ENCODE measurements around the gene SOCS1. TPM values are rescaled to one million over a fixed set of nuclear protein-coding genes. Genes with fewer than 3 reads are reported as not detected.

Gene SOCS1
- total and polyA plus RNA-seq, 9 of the 15 experiments (the other 6 are each of a cell fraction or from before 2014, with no cell fraction given): 0.04 to 7.5 (median 2.3) TPM

GRCh38 chr16:11259655-11260595, 3.9 kb upstream of the SOCS1 start (continued):
- no peak for TF ChIP-seq THAP7 (CRISPR knock-in tag; IDR thresholded peaks at IDR 0.05)
- no peak for TF ChIP-seq ZNF121 (CRISPR knock-in tag; conservative IDR thresholded peaks at IDR 0.05)
- TF ChIP-seq MEF2A (IDR thresholded peaks at IDR 0.05; ENCODE audit: control insufficient read depth, low read depth, low read length): no peak
- peak; percentile 69; the same call in 1 of the 2 replicates for TF ChIP-seq SMARCA5 (IDR thresholded peaks at IDR 0.05)
- no peak for TF ChIP-seq CCAR2 (IDR thresholded peaks at IDR 0.05; ENCODE audit: low read depth, low read length)
- TF ChIP-seq ZHX1 (conservative IDR thresholded peaks at IDR 0.05; ENCODE audit: low read length): no peak
- TF ChIP-seq IRF2 (CRISPR knock-in tag; IDR thresholded peaks at IDR 0.05): no peak
- no peak for TF ChIP-seq CTCF (IDR thresholded peaks at IDR 0.05 in 2 of 3, conservative IDR thresholded peaks at IDR 0.05 in 1 of 3; ENCODE audit: insufficient read depth in 2 of 3, low read depth in 1 of 3, low read length in 3 of 3)
- no peak for TF ChIP-seq THRAP3 (IDR thresholded peaks at IDR 0.05; ENCODE audit: borderline replicate concordance)
- no peak for TF ChIP-seq SIRT6 (IDR thresholded peaks at IDR 0.05; ENCODE audit: low read depth, low read length)
- no peak for TF ChIP-seq E2F3 (CRISPR knock-in tag; IDR thresholded peaks at IDR 0.05)
- no peak for TF ChIP-seq EHMT2 (IDR thresholded peaks at IDR 0.05)
- TF ChIP-seq STAG1 (CRISPR knock-in tag; IDR thresholded peaks at IDR 0.05; ENCODE audit: borderline replicate concordance): no peak
- no peak for TF ChIP-seq BRD9 (IDR thresholded peaks at IDR 0.05; ENCODE audit: low read depth, partially characterized antibody)
- TF ChIP-seq JUNB (CRISPR knock-in tag; conservative IDR thresholded peaks at IDR 0.05): no peak
- TF ChIP-seq RAD21 (CRISPR knock-in tag; conservative IDR thresholded peaks at IDR 0.05 in 1 of 2, IDR thresholded peaks at IDR 0.05 in 1 of 2): no peak
- TF ChIP-seq KDM1A (IDR thresholded peaks at IDR 0.05): peak; percentile 45 to 71; a peak in 3 of 4 replicates
- no peak for TF ChIP-seq RBM17 (IDR thresholded peaks at IDR 0.05; ENCODE audit: borderline replicate concordance, low read depth, low read length)
- TF ChIP-seq BCOR (IDR thresholded peaks at IDR 0.05): peak; percentile 90
- no peak for TF ChIP-seq LEF1 (IDR thresholded peaks at IDR 0.05)

Data from K562 (cell line).